K562 (cell line): Measurements from ENCODE around the gene ECSIT. TPM values are rescaled to one million over a fixed set of nuclear protein-coding genes. Genes with fewer than 3 reads are reported as not detected.

Experiments
- CREB1 ChIP-seq, 2 experiments: sonication (generic) in 1 of 2; formaldehyde crosslinking in 1 of 2; IDR thresholded peaks; 2 replicates each; pipeline versions ENCODE4 v1.6.1 to v1.8.0; 2012 to 2022; ENCODE audit warnings: inconsistent platforms in 1 of 2, mild to moderate bottlenecking in 1 of 2, missing genetic modification reagents in 1 of 2, moderate library complexity in 1 of 2
- DMBX1 ChIP-seq: fragments of 250-450 bp; sonication (Bioruptor Pico); IDR thresholded peaks from 2 replicates; pipeline ENCODE4 v1.8.0; 2022; ENCODE audit warnings: inconsistent platforms, mild to moderate bottlenecking, moderate library complexity, borderline replicate concordance
- GTF3C2 ChIP-seq: IDR thresholded peaks from 3 replicates; pipeline ENCODE4 v1.6.1; 2011; ENCODE audit warnings: borderline replicate concordance, mild to moderate bottlenecking, moderate library complexity; ENCODE audit not compliant: insufficient read length; ENCODE audit errors: extremely low read depth
- HDAC1 ChIP-seq, 2 experiments: fragments of 450-650 bp; IDR thresholded peaks; 2 replicates each; pipeline ENCODE4 v1.6.1; 2016 to 2017; ENCODE audit warnings: inconsistent platforms in 1 of 2, mild to moderate bottlenecking in 1 of 2, moderate library complexity in 1 of 2
- JUND ChIP-seq, 2 experiments: IDR thresholded peaks; 2 replicates in 1 of 2; 3 replicates in 1 of 2; pipeline ENCODE4 v1.6.1; 2011; ENCODE audit warnings: borderline replicate concordance in 2 of 2, low read depth in 2 of 2, low read length in 2 of 2, improper control_type of control experiment in 1 of 2, missing biosample characterization in 1 of 2, missing genetic modification characterization in 1 of 2, missing genetic modification reagents in 1 of 2
- MAZ ChIP-seq, 2 experiments: fragments of 450-650 bp in 1 of 2; sonication (generic) in 1 of 2; formaldehyde crosslinking; IDR thresholded peaks in 1 of 2; conservative IDR thresholded peaks in 1 of 2; 2 replicates each; pipeline versions ENCODE4 v1.4.0 to v1.5.0; 2020; ENCODE audit warnings: mild to moderate bottlenecking in 1 of 2, missing genetic modification reagents in 1 of 2
- MLX ChIP-seq, 2 experiments: fragments of 450-650 bp in 1 of 2; sonication (generic) in 1 of 2; formaldehyde crosslinking; conservative IDR thresholded peaks; 2 replicates each; pipeline versions ENCODE4 v1.4.0 to v1.8.1; 2020 to 2022; ENCODE audit warnings: mild to moderate bottlenecking in 1 of 2, missing genetic modification reagents in 1 of 2
- NR0B1 ChIP-seq: fragments of 450-650 bp; IDR thresholded peaks from one replicate; pipeline ENCODE4 v1.6.1; 2018; ENCODE audit warnings: mild to moderate bottlenecking, moderate library complexity; ENCODE audit not compliant: partially characterized antibody
- NRF1 ChIP-seq, 2 experiments: fragments of 450-650 bp; IDR thresholded peaks in 1 of 2; conservative IDR thresholded peaks in 1 of 2; 2 replicates each; pipeline ENCODE4 v1.6.1; 2014; ENCODE audit warnings: mild to moderate bottlenecking in 2 of 2
- PRPF4 ChIP-seq: fragments of 200-400 bp; formaldehyde crosslinking; IDR thresholded peaks from one replicate; pipeline ENCODE4 v1.6.1; 2017; ENCODE audit warnings: low read length, low read depth, mild to moderate bottlenecking; ENCODE audit not compliant: insufficient read depth, poor library complexity, severe bottlenecking
- RBM34 ChIP-seq: fragments of 200-400 bp; formaldehyde crosslinking; IDR thresholded peaks from 2 replicates; pipeline ENCODE4 v1.6.1; 2018; ENCODE audit warnings: low read length, borderline replicate concordance; ENCODE audit not compliant: insufficient read depth
- TCF7 ChIP-seq: sonication (generic); IDR thresholded peaks from 2 replicates; pipeline ENCODE4 v1.6.1; 2016; ENCODE audit warnings: antibody characterized with exemption, borderline replicate concordance
- TFAP4 ChIP-seq: sonication (generic); formaldehyde crosslinking; IDR thresholded peaks from 2 replicates; pipeline ENCODE4 v1.8.0; 2022; ENCODE audit warnings: missing genetic modification reagents, mild to moderate bottlenecking, moderate library complexity, borderline replicate concordance
- ZNF75A ChIP-seq: fragments of 450-650 bp; formaldehyde crosslinking; IDR thresholded peaks from 2 replicates; pipeline ENCODE4 v1.4.0; 2020; ENCODE audit warnings: mild to moderate bottlenecking
- ZNF780A ChIP-seq: fragments of 250-450 bp; sonication (Bioruptor Pico); IDR thresholded peaks from 2 replicates; pipeline ENCODE4 v1.5.0; 2021; ENCODE audit warnings: mild to moderate bottlenecking
- ZSCAN29 ChIP-seq: fragments of 450-650 bp; IDR thresholded peaks from 2 replicates; pipeline ENCODE4 v1.6.1; 2017
- ZSCAN32 ChIP-seq: fragments of 450-650 bp; formaldehyde crosslinking; IDR thresholded peaks from 2 replicates; pipeline ENCODE4 v1.4.0; 2020; ENCODE audit warnings: mild to moderate bottlenecking, moderate library complexity
- ZZZ3 ChIP-seq: fragments of 450-650 bp; IDR thresholded peaks from 2 replicates; pipeline ENCODE4 v1.6.1; 2016; ENCODE audit warnings: antibody characterized with exemption, mild to moderate bottlenecking, moderate library complexity
- polyA plus RNA-seq, 8 experiments: library from polyadenylated mRNA; depleted of rRNA in 4 of 8; stranded (reverse) in 5 of 8; unstranded in 3 of 8; fragments of >200 nt; fragmentation: Nextera tagmentation in 2 of 8; fragmentation: Illumina TruSeq in 1 of 8; extraction: Ambion mirVana in 2 of 8; extraction: Trizol in 1 of 8; gene quantifications; 2 replicates each; pipeline versions ENCODE4 v1.2.1 to v1.2.3, GENCODE V29; 2011 to 2014; ENCODE audit warnings: inconsistent platforms in 1 of 8, missing spikeins in 1 of 8
- total RNA-seq, 7 experiments: library from RNA; depleted of rRNA in 6 of 7; stranded (reverse); fragments of >200 nt in 6 of 7; fragmentation: Illumina TruSeq in 2 of 7; extraction: Trizol in 2 of 7; gene quantifications; 2 replicates each; pipeline versions ENCODE4 v1.2.1 to v1.2.3, GENCODE V29; 2011 to 2021; ENCODE audit warnings: low replicate concordance in 1 of 7

ECSIT gene
- total and polyA plus RNA-seq, 9 of the 15 experiments (the other 6 are each of a cell fraction or from before 2014, with no cell fraction given) = 1.1 to 82.5 (median 43.9) TPM

- TF ChIP-seq MAZ (CRISPR knock-in tag; conservative IDR thresholded peaks at IDR 0.05 in 1 of 2, IDR thresholded peaks at IDR 0.05 in 1 of 2) (peak; percentile 98 to 99), ZNF75A (CRISPR knock-in tag) (no peak), ZSCAN32 (CRISPR knock-in tag) (no peak), MLX (CRISPR knock-in tag; conservative IDR thresholded peaks at IDR 0.05) (no peak), HDAC1 (IDR thresholded peaks at IDR 0.05) (peak in 1 of 2 experiments; percentile 20; a peak in 1 of 4 replicates), TCF7 (no peak), TFAP4 (CRISPR knock-in tag) (peak; percentile 60; the same call in 1 of the 2 replicates), ZNF780A (CRISPR knock-in tag) (no peak), ZSCAN29 (no peak), PRPF4 (no peak), NR0B1 (no peak), DMBX1 (CRISPR knock-in tag) (peak; percentile 63; the same call in 1 of the 2 replicates), CREB1 (IDR thresholded peaks at IDR 0.05) (peak; percentile 29; the same call in 1 of the 2 replicates), CREB1 (CRISPR knock-in tag; IDR thresholded peaks at IDR 0.05) (peak; percentile 73; the same call in 1 of the 2 replicates), JUND (IDR thresholded peaks at IDR 0.05; ENCODE audit: borderline replicate concordance, low read depth, low read length) (0 out of 2 replicates have a peak, but pooled peaks have one; percentile 4), JUND (tag; IDR thresholded peaks at IDR 0.05; ENCODE audit: borderline replicate concordance, low read depth, low read length) (peak; percentile 6; the same call in 1 of the 3 replicates), ZZZ3 (no peak), GTF3C2 (no peak), NRF1 (conservative IDR thresholded peaks at IDR 0.05 in 1 of 2, IDR thresholded peaks at IDR 0.05 in 1 of 2) (peak; percentile 64 to 68; a peak in 3 of 4 replicates), RBM34 (no peak)
Measured at GRCh38 chr19:11479090-11479897, 49.6 kb downstream of the ECSIT start (continued).
